Small intestine (tissue), 7 donors: ENCODE results near the gene HSPA1L. TPM values are rescaled to one million over a fixed set of nuclear protein-coding genes. Genes with fewer than 3 reads are reported as not detected.

Experiments
- DNase-seq, 2 donors: peaks; one replicate each; pipeline versions ENCODE4 v3.0.0 to v3.0.0-alpha.2; 2013
- FAIRE-seq: peaks from 2 replicates; lab custom pipeline; 2012; peaks lifted over from hg19 to GRCh38; lab: Jason Lieb, UNC
- H3K27ac ChIP-seq, 3 donors: one replicate each; pipeline ENCODE4 v1.5.1; 2013; ENCODE audit warnings: low read length in 2 of 3, mild to moderate bottlenecking in 2 of 3, control low read depth in 1 of 3, inconsistent platforms in 1 of 3, low read depth in 1 of 3, moderate library complexity in 1 of 3
- H3K27me3 ChIP-seq, 3 donors: one replicate each; pipeline ENCODE4 v1.6.1; 2013; ENCODE audit warnings: low read length in 3 of 3, inconsistent platforms in 1 of 3; ENCODE audit not compliant: control insufficient read depth in 3 of 3, insufficient read depth in 3 of 3
- H3K36me3 ChIP-seq, 3 donors: one replicate each; pipeline ENCODE4 v1.6.1; 2013; ENCODE audit warnings: low read length in 3 of 3, inconsistent platforms in 1 of 3, low read depth in 1 of 3, mild to moderate bottlenecking in 1 of 3, moderate library complexity in 1 of 3; ENCODE audit not compliant: control insufficient read depth in 3 of 3, insufficient read depth in 2 of 3
- H3K4me1 ChIP-seq, 3 donors: one replicate each; pipeline ENCODE4 v1.6.1; 2013; ENCODE audit warnings: low read length in 2 of 3, inconsistent platforms in 1 of 3, low read depth in 1 of 3, mild to moderate bottlenecking in 1 of 3, moderate library complexity in 1 of 3; ENCODE audit not compliant: control insufficient read depth in 3 of 3, insufficient read depth in 2 of 3
- H3K4me3 ChIP-seq, 3 donors: one replicate each; pipeline ENCODE4 v1.5.1; 2013; ENCODE audit warnings: low read length in 3 of 3, control low read depth in 1 of 3, inconsistent platforms in 1 of 3, low read depth in 1 of 3, mild to moderate bottlenecking in 1 of 3, moderate library complexity in 1 of 3
- H3K9me3 ChIP-seq, 2 donors: one replicate each; pipeline ENCODE4 v1.6.1; 2013; ENCODE audit warnings: low read depth in 1 of 2, low read length in 1 of 2; ENCODE audit not compliant: control insufficient read depth in 2 of 2, insufficient read depth in 1 of 2
- WGBS, 3 donors: extraction: QIAGEN DNeasy Blood & Tissue Kit; methylation state at CpG; one replicate each; pipeline ENCODE4 v1.1.7; 2013; 5-methylcytosine and 5-hydroxymethylcytosine counted together
- polyA plus RNA-seq, 4 donors: library from polyadenylated mRNA; stranded (reverse) in 3 of 4; unstranded in 1 of 4; fragments of 200-250 nt in 3 of 4; fragments of 120-200 nt in 1 of 4; gene quantifications; one replicate each; pipeline versions ENCODE4 v1.2.1 to v1.2.3, GENCODE V29; 2013
- donor health status: healthy with polysubstance abuse.
- donor health status: control.
- donor health status: control.
- donor health status: Bipolar disorder and iron deficiency.
- donor health status: healthy.

The HSPA1L gene
- polyA plus RNA-seq, 4 donors, result 0.27 to 2.6 (median 1.1) TPM

- FAIRE-seq (no peak), DNase-seq (peak in 1 of 2 donors; percentile 61)
- H3K9me3 ChIP-seq, result no peaks in the 10 kb centered on the region
- no peak overlapping the region for H3K4me3 ChIP-seq
- H3K4me1 ChIP-seq, result peaks cover 0 to 5% (median 2%) of the 10 kb centered on the region in 3 donors
- no peaks in the 10 kb centered on the region for H3K27me3 ChIP-seq
- 71 to 75% (median 74%) methylated on average over 11 to 12 of the region's 12 CpGs for WGBS, 3 donors
- peaks cover 0 to 48% (median 6%) of the 10 kb centered on the region in 3 donors for H3K36me3 ChIP-seq
- H3K27ac ChIP-seq, result no peak overlapping the region
Measured at GRCh38 chr6:31791324-31792089, 23.6 kb downstream of the HSPA1L start.

DNA sequence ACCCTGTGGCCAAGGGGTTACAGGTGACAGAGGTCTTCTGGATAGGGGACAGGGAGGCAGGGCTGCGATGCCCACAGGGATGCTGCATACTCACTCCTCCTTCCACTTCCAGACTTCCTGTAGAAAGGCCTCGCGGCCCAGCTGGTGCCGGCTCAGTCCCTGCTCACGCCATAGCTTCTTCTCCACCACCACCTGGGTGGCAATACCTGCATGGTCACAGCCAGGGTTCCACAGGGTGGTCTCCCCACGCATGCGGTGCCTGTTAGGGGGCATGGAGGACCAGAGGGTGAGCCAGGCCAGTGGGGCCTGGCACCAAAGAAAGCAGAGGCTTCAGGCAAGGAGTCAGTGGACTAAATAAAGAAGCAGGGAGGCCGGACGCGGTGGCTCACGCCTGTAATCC is 29.6 kb downstream of the HSPA1L start:
- no peak for FAIRE-seq
- H3K36me3 ChIP-seq, result peaks cover 0 to 81% (median 13%) of the 10 kb centered on the region in 3 donors

GRCh38 chr6:31784098-31784925 is 30.8 kb downstream of the HSPA1L start:
- H3K27ac ChIP-seq, result no peak overlapping the region
- no peak for DNase-seq
- WGBS, 3 donors, result 91 to 96% (median 93%) methylated on average over 15 of the region's 15 CpGs
- H3K27me3 ChIP-seq, result no peaks in the 10 kb centered on the region
- H3K4me3 ChIP-seq, result no peak overlapping the region
- no peak for FAIRE-seq
- H3K36me3 ChIP-seq, result peaks cover 0 to 82% (median 13%) of the 10 kb centered on the region in 3 donors
- no peaks in the 10 kb centered on the region for H3K4me1 ChIP-seq
- no peaks in the 10 kb centered on the region for H3K9me3 ChIP-seq

More for the DNA sequence above, 29.6 kb downstream of the HSPA1L start:
- Histone ChIP-seq H3K4me1 (no peaks in the 10 kb centered on the region), H3K9me3 (no peaks in the 10 kb centered on the region), H3K4me3 (no peak overlapping the region), H3K27me3 (no peaks in the 10 kb centered on the region), H3K27ac (no peak overlapping the region)
- 95 to 96% (median 95%) methylated on average over 11 of the region's 11 CpGs for WGBS, 3 donors
- no peak for DNase-seq

GRCh38 chr6:31782126-31782855 is 32.8 kb downstream of the HSPA1L start:
- Histone ChIP-seq H3K27ac (no peak overlapping the region), H3K9me3 (no peaks in the 10 kb centered on the region), H3K4me3 (no peak overlapping the region), H3K27me3 (no peaks in the 10 kb centered on the region), H3K36me3 (peaks cover 0 to 92% (median 17%) of the 10 kb centered on the region in 3 donors), H3K4me1 (peaks cover 0 to 9% (median 0%) of the 10 kb centered on the region in 3 donors)
- no peak for DNase-seq
- 92 to 96% (median 93%) methylated on average over 32 of the region's 32 CpGs for WGBS, 3 donors
- FAIRE-seq, result no peak

DNA sequence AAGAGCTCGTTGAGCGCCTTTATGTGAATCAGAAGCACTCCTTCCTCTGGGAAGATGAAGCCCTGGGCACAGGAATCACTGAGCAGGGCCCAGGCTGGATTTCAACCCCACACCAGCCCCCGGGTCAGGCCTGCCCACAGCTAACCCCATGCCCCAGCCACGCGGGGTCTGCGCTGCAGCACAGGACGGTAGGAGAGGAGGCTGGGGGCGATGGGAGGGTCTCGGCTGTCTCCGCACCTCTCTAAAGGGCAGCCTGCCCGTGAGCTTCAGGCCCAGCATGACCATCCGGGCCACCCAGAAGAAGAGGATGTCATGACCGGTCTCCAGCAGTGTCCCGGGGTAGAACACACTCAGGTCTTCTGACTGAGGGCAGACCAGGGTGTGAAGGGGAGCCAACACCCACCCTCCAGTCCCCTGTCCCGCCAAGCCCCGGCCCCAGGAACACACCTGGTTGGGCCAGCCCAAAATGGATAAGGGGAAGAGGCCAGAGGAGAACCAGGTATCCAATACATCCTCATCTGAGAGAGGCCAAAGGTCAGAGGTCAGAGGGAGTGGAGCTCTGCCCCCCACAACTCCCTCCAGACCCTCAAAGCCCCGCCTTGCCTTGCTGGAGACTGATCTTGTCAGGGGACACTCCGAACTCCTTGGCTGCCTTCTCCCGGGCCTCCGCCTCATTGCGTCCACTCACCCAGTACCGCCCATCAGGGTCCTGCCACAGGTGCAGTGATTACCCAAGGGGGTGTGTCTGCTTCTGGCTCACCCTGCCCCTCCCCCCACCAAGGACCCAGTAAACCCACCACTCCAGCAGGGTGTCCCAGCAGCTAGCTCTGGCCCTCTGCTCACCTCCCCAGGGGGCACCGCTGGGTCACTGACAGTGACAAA is 33.6 kb downstream of the HSPA1L start:
- Histone ChIP-seq H3K27me3 (no peaks in the 10 kb centered on the region), H3K27ac (no peak overlapping the region), H3K36me3 (peaks cover 0 to 87% (median 17%) of the 10 kb centered on the region in 3 donors), H3K4me3 (no peak overlapping the region), H3K9me3 (no peaks in the 10 kb centered on the region), H3K4me1 (peaks cover 0 to 17% (median 2%) of the 10 kb centered on the region in 3 donors)
- FAIRE-seq (no peak), DNase-seq (no peak)
- 91 to 96% (median 95%) methylated on average over 23 of the region's 23 CpGs for WGBS, 3 donors

DNA sequence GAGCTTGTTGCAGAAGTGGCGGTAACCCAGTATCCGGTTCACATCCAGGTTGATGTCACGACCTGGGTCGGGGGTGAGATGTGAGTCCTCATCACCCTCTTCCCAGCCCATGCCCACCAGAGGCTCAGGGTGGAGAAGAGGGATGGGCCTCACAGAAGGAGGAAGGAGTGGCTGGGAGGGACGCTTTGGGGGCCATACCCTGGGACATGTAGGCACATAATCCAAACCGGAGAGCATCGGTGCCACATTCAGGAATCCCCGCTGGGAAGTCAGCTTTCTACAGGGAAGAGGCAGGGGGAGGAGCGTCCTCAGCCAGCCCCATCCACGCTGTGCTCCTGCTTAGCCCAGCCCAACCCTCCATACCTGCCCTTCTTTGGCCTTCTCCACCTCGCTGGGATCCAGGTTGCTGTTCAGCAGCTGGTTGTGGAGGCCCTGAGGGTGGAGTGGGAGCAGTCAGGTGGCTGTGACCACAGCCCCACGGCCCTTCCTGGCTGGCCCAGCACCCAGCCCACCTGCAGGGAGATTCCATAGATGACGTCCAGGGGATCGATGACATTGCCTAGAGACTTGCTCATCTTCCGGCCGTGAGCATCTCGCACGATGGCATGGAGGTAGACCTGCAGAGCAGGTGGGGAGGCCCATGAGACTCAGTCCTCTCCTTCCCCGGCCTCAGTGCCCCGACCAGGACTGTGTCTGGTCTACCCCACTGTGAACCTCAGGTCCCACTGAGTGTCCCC is 34.4 kb downstream of the HSPA1L start:
- H3K4me3 ChIP-seq, result no peak overlapping the region
- no peaks in the 10 kb centered on the region for H3K9me3 ChIP-seq
- H3K27me3 ChIP-seq, result no peaks in the 10 kb centered on the region
- no peak overlapping the region for H3K27ac ChIP-seq
- H3K36me3 ChIP-seq, result peaks cover 0 to 80% (median 17%) of the 10 kb centered on the region in 3 donors
- FAIRE-seq (no peak), DNase-seq (no peak)
- peaks cover 0 to 26% (median 4%) of the 10 kb centered on the region in 3 donors for H3K4me1 ChIP-seq
- 85 to 91% (median 89%) methylated on average over 20 of the region's 20 CpGs for WGBS, 3 donors

DNA sequence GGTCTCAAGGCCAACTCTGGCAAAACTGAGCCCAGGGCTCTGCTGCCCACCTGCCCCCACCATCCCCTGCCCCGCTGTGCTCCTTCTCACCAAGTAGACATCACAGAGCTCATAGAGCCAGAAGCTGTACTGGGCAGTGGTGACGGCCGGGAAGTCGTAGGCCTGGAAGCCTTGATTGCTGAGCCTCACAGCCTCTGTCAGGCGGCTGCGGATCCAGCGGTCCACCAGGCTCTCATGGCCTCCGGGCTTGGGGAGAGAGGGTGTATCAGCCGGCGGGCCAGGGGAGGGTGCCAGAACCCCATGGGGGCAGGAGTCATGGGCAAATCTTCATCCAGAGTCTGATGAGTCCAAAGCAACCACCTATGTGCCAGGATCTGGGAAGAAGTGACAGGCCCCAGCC is 35.2 kb downstream of the HSPA1L start:
- no peak for FAIRE-seq
- Histone ChIP-seq H3K9me3 (no peaks in the 10 kb centered on the region), H3K4me3 (no peak overlapping the region), H3K27ac (no peak overlapping the region), H3K4me1 (peaks cover 0 to 33% (median 4%) of the 10 kb centered on the region in 3 donors), H3K36me3 (peaks cover 0 to 72% (median 17%) of the 10 kb centered on the region in 3 donors), H3K27me3 (no peaks in the 10 kb centered on the region)
- no peak for DNase-seq
- WGBS, 3 donors, result 93 to 95% (median 94%) methylated on average over 10 of the region's 10 CpGs
